ENCODE data around the gene KPNA6. TPM values are rescaled to one million over a fixed set of nuclear protein-coding genes. Genes with fewer than 3 reads are reported as not detected.
A peak's percentile ranks its signal among the peaks of the same experiment; 100 is the strongest.

The KPNA6 gene
- total and polyA plus RNA-seq, 2 of the 13 experiments (the other 11 are each of a cell fraction or from before 2014, with no cell fraction given) = 22.0 to 47.5 TPM

- no peak for TF ChIP-seq MBNL3 (CRISPR knock-in tag; conservative IDR thresholded peaks at IDR 0.05)
- TF ChIP-seq SP5 (CRISPR knock-in tag; IDR thresholded peaks at IDR 0.05; ENCODE audit: borderline replicate concordance, low read depth) = no peak
- TF ChIP-seq ZNF678 (CRISPR knock-in tag; IDR thresholded peaks at IDR 0.05) = no peak
- no peak for TF ChIP-seq ZKSCAN8 (CRISPR knock-in tag; IDR thresholded peaks at IDR 0.05; ENCODE audit: borderline replicate concordance)
- TF ChIP-seq ELF4 (CRISPR knock-in tag; IDR thresholded peaks at IDR 0.05; ENCODE audit: borderline replicate concordance) = no peak
- no peak for TF ChIP-seq ZXDC (CRISPR knock-in tag; IDR thresholded peaks at IDR 0.05)
- no peak for TF ChIP-seq CREB3 (CRISPR knock-in tag; IDR thresholded peaks at IDR 0.05)
- no peak for TF ChIP-seq ZNF879 (CRISPR knock-in tag; IDR thresholded peaks at IDR 0.05)
- TF ChIP-seq PHF8 (CRISPR knock-in tag; IDR thresholded peaks at IDR 0.05) = 0 out of 2 replicates have a peak, but pooled peaks have one; percentile 25
- no peak for TF ChIP-seq HOXD1 (CRISPR knock-in tag; IDR thresholded peaks at IDR 0.05)
- TF ChIP-seq FLYWCH1 (CRISPR knock-in tag; IDR thresholded peaks at IDR 0.05) = no peak
- peak; percentile 99 for TF ChIP-seq ZFP91 (CRISPR knock-in tag; IDR thresholded peaks at IDR 0.05; ENCODE audit: borderline replicate concordance)
- no peak for TF ChIP-seq ZBTB44 (CRISPR knock-in tag; IDR thresholded peaks at IDR 0.05)
- no peak for TF ChIP-seq ZNF513 (CRISPR knock-in tag; conservative IDR thresholded peaks at IDR 0.05)
- TF ChIP-seq HNRNPL (IDR thresholded peaks at IDR 0.05; ENCODE audit: low read depth, low read length) = no peak
- no peak for TF ChIP-seq TBX2 (CRISPR knock-in tag; IDR thresholded peaks at IDR 0.05; ENCODE audit: borderline replicate concordance)
- no peak; the same call in 1 of the 2 replicates for TF ChIP-seq CREM (IDR thresholded peaks at IDR 0.05)
- TF ChIP-seq CREM (CRISPR knock-in tag; IDR thresholded peaks at IDR 0.05) = no peak
- TF ChIP-seq ARHGAP35 (CRISPR knock-in tag; IDR thresholded peaks at IDR 0.05; ENCODE audit: borderline replicate concordance) = no peak
- no peak for TF ChIP-seq NCOA1 (CRISPR knock-in tag; IDR thresholded peaks at IDR 0.05)
- TF ChIP-seq MXD3 (CRISPR knock-in tag; IDR thresholded peaks at IDR 0.05) = peak; percentile 64; the same call in 1 of the 2 replicates
Observed at GRCh38 chr1:32200226-32201010, 92.6 kb downstream of the KPNA6 start, which contains the start of gene CCDC28B (continued).
